ENCODE data around the gene FRRS1L. TPM values are rescaled to one million over a fixed set of nuclear protein-coding genes. Genes with fewer than 3 reads are reported as not detected.

Gene FRRS1L
- total RNA-seq, 1 experiment from 2014 or later = 1.0 TPM

DNA sequence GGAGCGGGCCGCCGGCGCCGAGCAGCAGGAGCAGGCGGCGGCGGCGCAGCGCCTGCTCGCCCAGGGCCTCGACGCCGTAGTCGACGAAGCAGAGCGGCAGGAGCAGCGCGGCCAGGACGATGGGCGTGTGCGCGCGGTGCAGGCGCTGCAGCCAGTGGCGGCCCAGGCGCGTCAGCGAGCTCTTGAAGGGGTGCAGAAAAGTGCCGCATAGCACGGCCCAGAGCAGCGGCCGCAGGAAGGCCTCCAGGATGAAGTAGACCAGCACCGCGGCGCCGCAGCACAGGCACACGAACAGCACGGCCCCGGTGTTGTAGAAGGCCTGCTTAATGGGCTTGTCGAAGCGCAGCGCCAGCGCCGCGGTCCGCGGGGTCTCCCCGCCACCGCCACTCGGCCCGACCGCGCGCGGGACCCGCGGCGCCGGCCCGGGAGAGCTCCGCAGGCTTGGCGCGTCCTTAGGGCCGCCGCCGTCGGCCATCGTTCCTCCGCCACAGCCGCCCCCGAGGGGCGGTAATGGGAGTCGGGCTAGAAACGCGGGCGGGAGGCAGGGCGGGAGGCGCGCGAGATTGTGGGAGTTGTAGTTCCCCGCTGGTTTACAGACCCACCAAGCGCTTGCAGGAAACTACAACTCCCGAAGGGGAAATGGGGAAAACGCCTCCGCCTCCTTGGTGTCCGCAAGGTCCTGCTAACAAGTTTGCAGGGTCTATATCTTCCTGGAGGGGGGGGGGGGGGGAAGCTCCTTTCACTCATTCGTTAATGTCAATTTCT, 47.4 kb downstream of the FRRS1L start, which contains the start of gene TMEM245:
TMEM245 (minus strand) TSS at position 509 of the 765 bp plus-strand sequence; CDS start at position 475, 34 bp downstream.
- ChIA-PET CTCF (interaction anchor here (0.6 to 1.4 kb wide), 6 partner anchors 24 to 382 kb away, joined by 3 to 7 read pairs (median 4); no protein-coding TSS in a partner anchor), POLR2A (interaction anchor here (0.6 to 2.2 kb wide), 5 partner anchors 10 to 414 kb away, joined by 3 to 9 read pairs (median 4); no protein-coding TSS in a partner anchor)
- peaks cover 13% of the 10 kb centered on the region for H3K36me3 Mint-ChIP-seq

More for the DNA sequence above, 47.4 kb downstream of the FRRS1L start, which contains the start of gene TMEM245:
- Mint-ChIP-seq H3K9me3 (no peaks in the 10 kb centered on the region), H3K27ac (peak within 1 kb of the TSS; percentile 76), H3K4me3 (peak within 1 kb of the TSS; percentile 93), H3K27me3 (ENCODE audit: low read depth) (no peaks in the 10 kb centered on the region), H3K4me1 (peaks cover 46% of the 10 kb centered on the region)
- ATAC-seq (peak; percentile 92), DNase-seq (ENCODE audit: low spot score) (peak; percentile 96)
- TF ChIP-seq, protein P1, sequence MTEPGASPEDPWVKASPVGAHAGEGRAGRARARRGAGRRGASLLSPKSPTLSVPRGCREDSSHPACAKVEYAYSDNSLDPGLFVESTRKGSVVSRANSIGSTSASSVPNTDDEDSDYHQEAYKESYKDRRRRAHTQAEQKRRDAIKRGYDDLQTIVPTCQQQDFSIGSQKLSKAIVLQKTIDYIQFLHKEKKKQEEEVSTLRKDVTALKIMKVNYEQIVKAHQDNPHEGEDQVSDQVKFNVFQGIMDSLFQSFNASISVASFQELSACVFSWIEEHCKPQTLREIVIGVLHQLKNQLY (CRISPR knock-in tag; IDR thresholded peaks at IDR 0.05) = no peak
- TF ChIP-seq, protein P2, sequence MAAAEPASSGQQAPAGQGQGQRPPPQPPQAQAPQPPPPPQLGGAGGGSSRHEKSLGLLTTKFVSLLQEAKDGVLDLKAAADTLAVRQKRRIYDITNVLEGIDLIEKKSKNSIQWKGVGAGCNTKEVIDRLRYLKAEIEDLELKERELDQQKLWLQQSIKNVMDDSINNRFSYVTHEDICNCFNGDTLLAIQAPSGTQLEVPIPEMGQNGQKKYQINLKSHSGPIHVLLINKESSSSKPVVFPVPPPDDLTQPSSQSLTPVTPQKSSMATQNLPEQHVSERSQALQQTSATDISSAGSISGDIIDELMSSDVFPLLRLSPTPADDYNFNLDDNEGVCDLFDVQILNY (CRISPR knock-in tag; IDR thresholded peaks at IDR 0.05) = peak; percentile 81
- TF ChIP-seq, protein P3, sequence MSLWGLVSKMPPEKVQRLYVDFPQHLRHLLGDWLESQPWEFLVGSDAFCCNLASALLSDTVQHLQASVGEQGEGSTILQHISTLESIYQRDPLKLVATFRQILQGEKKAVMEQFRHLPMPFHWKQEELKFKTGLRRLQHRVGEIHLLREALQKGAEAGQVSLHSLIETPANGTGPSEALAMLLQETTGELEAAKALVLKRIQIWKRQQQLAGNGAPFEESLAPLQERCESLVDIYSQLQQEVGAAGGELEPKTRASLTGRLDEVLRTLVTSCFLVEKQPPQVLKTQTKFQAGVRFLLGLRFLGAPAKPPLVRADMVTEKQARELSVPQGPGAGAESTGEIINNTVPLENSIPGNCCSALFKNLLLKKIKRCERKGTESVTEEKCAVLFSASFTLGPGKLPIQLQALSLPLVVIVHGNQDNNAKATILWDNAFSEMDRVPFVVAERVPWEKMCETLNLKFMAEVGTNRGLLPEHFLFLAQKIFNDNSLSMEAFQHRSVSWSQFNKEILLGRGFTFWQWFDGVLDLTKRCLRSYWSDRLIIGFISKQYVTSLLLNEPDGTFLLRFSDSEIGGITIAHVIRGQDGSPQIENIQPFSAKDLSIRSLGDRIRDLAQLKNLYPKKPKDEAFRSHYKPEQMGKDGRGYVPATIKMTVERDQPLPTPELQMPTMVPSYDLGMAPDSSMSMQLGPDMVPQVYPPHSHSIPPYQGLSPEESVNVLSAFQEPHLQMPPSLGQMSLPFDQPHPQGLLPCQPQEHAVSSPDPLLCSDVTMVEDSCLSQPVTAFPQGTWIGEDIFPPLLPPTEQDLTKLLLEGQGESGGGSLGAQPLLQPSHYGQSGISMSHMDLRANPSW (CRISPR knock-in tag; conservative IDR thresholded peaks at IDR 0.05; ENCODE audit: low read depth) = no peak
- TF ChIP-seq, protein P4, sequence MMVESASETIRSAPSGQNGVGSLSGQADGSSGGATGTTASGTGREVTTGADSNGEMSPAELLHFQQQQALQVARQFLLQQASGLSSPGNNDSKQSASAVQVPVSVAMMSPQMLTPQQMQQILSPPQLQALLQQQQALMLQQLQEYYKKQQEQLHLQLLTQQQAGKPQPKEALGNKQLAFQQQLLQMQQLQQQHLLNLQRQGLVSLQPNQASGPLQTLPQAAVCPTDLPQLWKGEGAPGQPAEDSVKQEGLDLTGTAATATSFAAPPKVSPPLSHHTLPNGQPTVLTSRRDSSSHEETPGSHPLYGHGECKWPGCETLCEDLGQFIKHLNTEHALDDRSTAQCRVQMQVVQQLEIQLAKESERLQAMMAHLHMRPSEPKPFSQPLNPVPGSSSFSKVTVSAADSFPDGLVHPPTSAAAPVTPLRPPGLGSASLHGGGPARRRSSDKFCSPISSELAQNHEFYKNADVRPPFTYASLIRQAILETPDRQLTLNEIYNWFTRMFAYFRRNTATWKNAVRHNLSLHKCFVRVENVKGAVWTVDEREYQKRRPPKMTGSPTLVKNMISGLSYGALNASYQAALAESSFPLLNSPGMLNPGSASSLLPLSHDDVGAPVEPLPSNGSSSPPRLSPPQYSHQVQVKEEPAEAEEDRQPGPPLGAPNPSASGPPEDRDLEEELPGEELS (CRISPR knock-in tag; IDR thresholded peaks at IDR 0.05) = 0 out of 2 replicates have a peak, but pooled peaks have one; percentile 26
- TF ChIP-seq TEAD1 (CRISPR knock-in tag; IDR thresholded peaks at IDR 0.05) (0 out of 2 replicates have a peak, but pooled peaks have one; percentile 15), NR2C2 (CRISPR knock-in tag; IDR thresholded peaks at IDR 0.05) (peak; percentile 10; the same call in 1 of the 2 replicates), JUN (CRISPR knock-in tag; IDR thresholded peaks at IDR 0.05) (peak; percentile 64; the same call in 1 of the 2 replicates), TEAD4 (CRISPR knock-in tag; IDR thresholded peaks at IDR 0.05) (0 out of 2 replicates have a peak, but pooled peaks have one; percentile 44), FOXP1 (CRISPR knock-in tag; IDR thresholded peaks at IDR 0.05; ENCODE audit: borderline replicate concordance) (peak; percentile 89), SP1 (CRISPR knock-in tag; conservative IDR thresholded peaks at IDR 0.05) (peak; percentile 83), MYBL2 (CRISPR knock-in tag; IDR thresholded peaks at IDR 0.05) (0 out of 2 replicates have a peak, but pooled peaks have one; percentile 38), KAT7 (CRISPR knock-in tag; IDR thresholded peaks at IDR 0.05; ENCODE audit: borderline replicate concordance) (peak; percentile 88; the same call in 1 of the 2 replicates)
- TF ChIP-seq, protein P5, sequence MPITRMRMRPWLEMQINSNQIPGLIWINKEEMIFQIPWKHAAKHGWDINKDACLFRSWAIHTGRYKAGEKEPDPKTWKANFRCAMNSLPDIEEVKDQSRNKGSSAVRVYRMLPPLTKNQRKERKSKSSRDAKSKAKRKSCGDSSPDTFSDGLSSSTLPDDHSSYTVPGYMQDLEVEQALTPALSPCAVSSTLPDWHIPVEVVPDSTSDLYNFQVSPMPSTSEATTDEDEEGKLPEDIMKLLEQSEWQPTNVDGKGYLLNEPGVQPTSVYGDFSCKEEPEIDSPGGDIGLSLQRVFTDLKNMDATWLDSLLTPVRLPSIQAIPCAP (CRISPR knock-in tag; IDR thresholded peaks at IDR 0.05) = no peak
- TF ChIP-seq, protein P6, sequence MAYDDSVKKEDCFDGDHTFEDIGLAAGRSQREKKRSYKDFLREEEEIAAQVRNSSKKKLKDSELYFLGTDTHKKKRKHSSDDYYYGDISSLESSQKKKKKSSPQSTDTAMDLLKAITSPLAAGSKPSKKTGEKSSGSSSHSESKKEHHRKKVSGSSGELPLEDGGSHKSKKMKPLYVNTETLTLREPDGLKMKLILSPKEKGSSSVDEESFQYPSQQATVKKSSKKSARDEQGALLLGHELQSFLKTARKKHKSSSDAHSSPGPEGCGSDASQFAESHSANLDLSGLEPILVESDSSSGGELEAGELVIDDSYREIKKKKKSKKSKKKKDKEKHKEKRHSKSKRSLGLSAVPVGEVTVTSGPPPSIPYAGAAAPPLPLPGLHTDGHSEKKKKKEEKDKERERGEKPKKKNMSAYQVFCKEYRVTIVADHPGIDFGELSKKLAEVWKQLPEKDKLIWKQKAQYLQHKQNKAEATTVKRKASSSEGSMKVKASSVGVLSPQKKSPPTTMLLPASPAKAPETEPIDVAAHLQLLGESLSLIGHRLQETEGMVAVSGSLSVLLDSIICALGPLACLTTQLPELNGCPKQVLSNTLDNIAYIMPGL (CRISPR knock-in tag; IDR thresholded peaks at IDR 0.05) = peak; percentile 46; the same call in 1 of the 2 replicates
